ENCODE measurements around the gene MAGED4. TPM values are rescaled to one million over a fixed set of nuclear protein-coding genes. Genes with fewer than 3 reads are reported as not detected.
"Not testable (repeated sequence)": the region's sequence is repeated elsewhere in the genome, so short reads cannot be mapped to it uniquely, and the experiment has no call there.

Gene MAGED4
- total and polyA plus RNA-seq, 2 of the 8 experiments (the other 6 are each of a cell fraction or from before 2014, with no cell fraction given), result 19.3 to 62.3 TPM

DNA sequence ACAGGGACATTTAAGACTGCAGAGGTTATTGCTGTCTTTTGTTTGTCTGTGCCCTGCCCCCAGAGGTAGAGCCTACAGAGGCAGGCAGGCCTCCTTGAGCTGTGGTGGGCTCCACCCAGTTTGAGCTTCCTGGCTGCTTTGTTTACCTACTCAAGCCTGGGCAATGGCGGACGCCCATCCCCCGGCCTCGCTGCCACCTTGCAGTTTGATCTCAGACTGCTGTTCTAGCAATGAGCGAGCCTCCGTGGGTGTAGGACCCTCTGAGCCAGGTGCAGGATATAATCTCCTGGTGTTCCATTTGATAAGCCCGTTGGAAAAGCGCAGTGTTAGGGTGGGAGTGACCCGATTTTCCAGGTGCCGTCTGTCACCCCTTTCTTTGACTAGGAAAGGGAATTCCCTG lies 34.0 kb upstream of the MAGED4 start:
- H4K5ac ChIP-seq (ENCODE audit: insufficient read length, low read depth, low read length); H3K56ac ChIP-seq (replicated peaks; ENCODE audit: insufficient read length, low read depth, low read length); H3K4ac ChIP-seq (replicated peaks; ENCODE audit: insufficient read length, low read depth, low read length); H2BK12ac ChIP-seq (ENCODE audit: low read depth, low read length); H2BK120ac ChIP-seq (replicated peaks; ENCODE audit: low read depth, low read length); CTCF ChIA-PET (ENCODE audit: partially characterized antibody); H3K18ac ChIP-seq (ENCODE audit: extremely low read depth, low read length); H3K9me3 ChIP-seq (ENCODE audit: insufficient read depth in 2 of 2, low read depth in 1 of 2, low read length in 1 of 2); H3K27me3 ChIP-seq (replicated peaks in 1 of 4; ENCODE audit: control insufficient read depth in 3 of 4, extremely low read depth in 1 of 4, insufficient read depth in 3 of 4, low read length in 3 of 4); H3K4me1 ChIP-seq (replicated peaks in 1 of 4; ENCODE audit: control insufficient read depth in 3 of 4, insufficient read depth in 4 of 4, low read length in 3 of 4); FAIRE-seq; H3K79me2 ChIP-seq (ENCODE audit: control insufficient read depth in 1 of 2, insufficient read depth in 2 of 2, low read length in 2 of 2); H3K36me3 ChIP-seq (ENCODE audit: control insufficient read depth in 2 of 4, insufficient read depth in 4 of 4, low read length in 3 of 4); H2AFZ ChIP-seq (ENCODE audit: low read length); H2BK5ac ChIP-seq (ENCODE audit: low read depth, low read length); H3K27ac ChIP-seq (ENCODE audit: low read depth, low read length); H4K20me1 ChIP-seq (replicated peaks in 1 of 2; ENCODE audit: control insufficient read depth in 1 of 2, insufficient read depth in 2 of 2, low read length in 2 of 2); H3K4me2 ChIP-seq (ENCODE audit: insufficient read depth in 1 of 2, low read depth in 2 of 2, low read length in 2 of 2); H4K91ac ChIP-seq (replicated peaks; ENCODE audit: insufficient read length, low read length); H4K8ac ChIP-seq (ENCODE audit: extremely low read depth, insufficient read depth, low read length); H3K23me2 ChIP-seq (ENCODE audit: low read depth, low read length); H3K4me3 ChIP-seq (ENCODE audit: extremely low read depth in 1 of 4, insufficient read depth in 2 of 4, low read depth in 3 of 4, low read length in 4 of 4); H2BK20ac ChIP-seq (ENCODE audit: low read length); H3K23ac ChIP-seq (ENCODE audit: insufficient read length); H3K9ac ChIP-seq (replicated peaks in 1 of 4; ENCODE audit: extremely low read depth in 1 of 4, low read depth in 3 of 4, low read length in 3 of 4); H2BK15ac ChIP-seq (ENCODE audit: low read length); H3K14ac ChIP-seq (ENCODE audit: insufficient read length); H2AK5ac ChIP-seq (ENCODE audit: low read depth, low read length); POLR2A ChIA-PET (ENCODE audit: partially characterized antibody); H3K79me1 ChIP-seq (ENCODE audit: low read depth, low read length); DNase-seq (ENCODE audit: low read depth in 1 of 2, low spot score in 2 of 2): not testable (repeated sequence)
- WGBS, 2 experiments (ENCODE audit: extremely low coverage in 1 of 2, insufficient coverage in 1 of 2, insufficient read length in 1 of 2, insufficient replicate concordance in 2 of 2, low coverage in 1 of 2, low lambda C conversion rate in 2 of 2, missing lambda C conversion rate in 1 of 2), result no CpG with 5 or more reads among the region's 10 CpGs

DNA sequence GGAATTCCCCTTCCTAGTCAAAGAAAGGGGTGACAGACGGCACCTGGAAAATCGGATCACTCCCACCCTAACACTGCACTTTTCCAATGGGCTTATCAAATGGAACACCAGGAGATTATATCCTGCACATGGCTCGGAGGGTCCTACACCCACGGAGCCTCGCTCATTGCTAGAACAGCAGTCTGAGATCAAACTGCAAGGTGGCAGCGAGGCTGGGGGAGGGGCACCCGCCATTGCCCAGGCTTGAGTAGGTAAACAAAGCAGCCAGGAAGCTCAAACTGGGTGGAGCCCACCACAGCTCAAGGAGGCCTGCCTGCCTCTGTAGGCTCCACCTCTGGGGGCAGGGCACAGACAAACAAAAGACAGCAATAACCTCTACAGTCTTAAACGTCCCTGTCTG lies 24.5 kb upstream of the MAGED4 start:
- H3K4me2 ChIP-seq (ENCODE audit: insufficient read depth in 1 of 2, low read depth in 2 of 2, low read length in 2 of 2); H4K20me1 ChIP-seq (replicated peaks in 1 of 2; ENCODE audit: control insufficient read depth in 1 of 2, insufficient read depth in 2 of 2, low read length in 2 of 2); H4K91ac ChIP-seq (replicated peaks; ENCODE audit: insufficient read length, low read length); H3K23me2 ChIP-seq (ENCODE audit: low read depth, low read length); H3K4me1 ChIP-seq (replicated peaks in 1 of 4; ENCODE audit: control insufficient read depth in 3 of 4, insufficient read depth in 4 of 4, low read length in 3 of 4); POLR2A ChIA-PET (ENCODE audit: partially characterized antibody); H2BK5ac ChIP-seq (ENCODE audit: low read depth, low read length); H2BK120ac ChIP-seq (replicated peaks; ENCODE audit: low read depth, low read length); DNase-seq (ENCODE audit: low read depth in 1 of 2, low spot score in 2 of 2); H3K27ac ChIP-seq (ENCODE audit: low read depth, low read length); H3K18ac ChIP-seq (ENCODE audit: extremely low read depth, low read length); H2BK12ac ChIP-seq (ENCODE audit: low read depth, low read length); H2BK20ac ChIP-seq (ENCODE audit: low read length); H4K5ac ChIP-seq (ENCODE audit: insufficient read length, low read depth, low read length); H2AK5ac ChIP-seq (ENCODE audit: low read depth, low read length); H3K56ac ChIP-seq (replicated peaks; ENCODE audit: insufficient read length, low read depth, low read length); H3K4ac ChIP-seq (replicated peaks; ENCODE audit: insufficient read length, low read depth, low read length); H3K36me3 ChIP-seq (ENCODE audit: control insufficient read depth in 2 of 4, insufficient read depth in 4 of 4, low read length in 3 of 4); H2BK15ac ChIP-seq (ENCODE audit: low read length); FAIRE-seq; H3K23ac ChIP-seq (ENCODE audit: insufficient read length); CTCF ChIA-PET (ENCODE audit: partially characterized antibody); H2AFZ ChIP-seq (ENCODE audit: low read length); H3K79me2 ChIP-seq (ENCODE audit: control insufficient read depth in 1 of 2, insufficient read depth in 2 of 2, low read length in 2 of 2); H3K9me3 ChIP-seq (ENCODE audit: insufficient read depth in 2 of 2, low read depth in 1 of 2, low read length in 1 of 2); H3K27me3 ChIP-seq (replicated peaks in 1 of 4; ENCODE audit: control insufficient read depth in 3 of 4, extremely low read depth in 1 of 4, insufficient read depth in 3 of 4, low read length in 3 of 4); H4K8ac ChIP-seq (ENCODE audit: extremely low read depth, insufficient read depth, low read length); H3K14ac ChIP-seq (ENCODE audit: insufficient read length); H3K79me1 ChIP-seq (ENCODE audit: low read depth, low read length); H3K9ac ChIP-seq (replicated peaks in 1 of 4; ENCODE audit: extremely low read depth in 1 of 4, low read depth in 3 of 4, low read length in 3 of 4); H3K4me3 ChIP-seq (ENCODE audit: extremely low read depth in 1 of 4, insufficient read depth in 2 of 4, low read depth in 3 of 4, low read length in 4 of 4): not testable (repeated sequence)
- 96% methylated on average over 4 of the region's 8 CpGs; no CpG with 5 or more reads in 1 of the 2 experiments for WGBS, 2 experiments (ENCODE audit: extremely low coverage in 1 of 2, insufficient coverage in 1 of 2, insufficient read length in 1 of 2, insufficient replicate concordance in 2 of 2, low coverage in 1 of 2, low lambda C conversion rate in 2 of 2, missing lambda C conversion rate in 1 of 2)
